ENCODE data around the gene STPG3.

The STPG3 gene

DNA sequence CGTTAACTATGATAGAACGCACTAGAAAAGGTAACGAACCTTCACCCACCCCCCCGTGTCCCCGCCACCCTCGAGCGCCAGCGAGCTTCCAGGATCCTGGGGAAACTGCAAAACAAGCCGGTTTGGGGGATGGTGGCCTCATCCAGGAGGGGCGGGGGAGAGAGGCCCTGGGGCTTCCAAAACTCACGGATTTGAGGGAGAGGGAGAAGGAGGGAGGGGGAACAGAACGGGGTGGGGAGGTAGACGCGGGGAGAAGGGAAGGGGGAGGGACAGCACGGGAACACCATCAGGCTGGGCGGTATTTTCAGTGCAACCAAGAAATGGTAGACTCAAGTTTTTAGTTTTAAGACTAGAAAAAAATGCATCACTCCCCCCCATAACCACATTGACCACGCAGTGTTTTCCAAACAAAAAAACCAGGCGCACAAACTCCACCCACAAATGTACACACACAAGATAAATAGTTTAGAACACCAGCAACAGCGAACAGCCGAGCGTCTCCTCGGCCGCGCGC lies 49.5 kb downstream of the STPG3 start:
- DNase-seq (ENCODE audit: low read depth in 1 of 2, low spot score in 1 of 2) = no peak

DNA sequence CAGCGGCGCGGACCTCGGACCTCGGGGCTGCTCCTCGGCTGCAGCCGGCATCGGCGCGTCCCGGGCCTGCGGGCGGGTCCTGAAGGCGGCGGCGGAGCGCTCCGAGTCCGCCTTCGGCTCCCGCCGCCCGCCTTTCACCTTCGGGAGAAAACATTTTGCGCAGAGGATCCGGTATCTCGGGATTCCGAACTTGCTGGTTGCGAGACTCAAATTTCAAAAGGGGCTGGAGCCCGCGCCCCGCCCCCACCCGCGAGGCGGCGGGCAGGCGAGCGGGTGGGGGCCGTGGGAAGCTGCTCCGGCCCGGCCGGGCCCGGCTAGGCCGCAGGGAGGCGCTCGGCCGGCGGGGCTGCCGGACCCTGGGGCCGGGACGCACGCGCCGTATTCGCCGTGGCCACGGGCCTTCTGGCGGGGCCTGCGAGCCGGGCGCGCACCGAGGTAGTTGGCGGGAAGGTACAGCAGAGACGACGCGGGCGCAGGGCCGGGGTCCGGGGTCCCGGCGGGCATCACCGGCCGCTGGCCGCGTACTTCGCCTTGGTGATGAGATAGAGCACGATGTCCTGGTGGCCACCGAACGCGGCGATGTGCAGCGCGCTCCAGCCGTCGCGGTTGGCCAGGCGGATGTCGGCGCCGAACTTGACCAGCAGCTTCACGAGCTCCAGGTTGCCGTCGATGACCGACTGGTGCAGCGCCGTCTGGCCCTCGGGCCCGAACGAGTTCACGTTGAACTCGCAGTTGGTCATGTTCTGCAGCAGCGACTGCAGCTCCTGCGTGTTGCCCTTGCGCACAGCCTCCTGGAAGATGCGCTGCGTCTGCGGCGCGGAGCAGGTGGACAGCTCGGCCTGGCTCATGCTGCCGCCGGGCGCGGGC lies 50.2 kb downstream of the STPG3 start:
- H3K4me3 ChIP-seq (replicated peaks; ENCODE audit: insufficient read depth, low read length) = peak overlapping the region; percentile 43
- DNase-seq (ENCODE audit: low read depth in 1 of 2, low spot score in 1 of 2) = peak; percentile 36 to 41

More for the DNA sequence above, 49.5 kb downstream of the STPG3 start:
- Histone ChIP-seq H3K27ac (replicated peaks) (no peak overlapping the region), H3K27me3 (ENCODE audit: insufficient read depth, poor library complexity, severe bottlenecking) (peaks cover 25% of the 10 kb centered on the region), H3K4me3 (replicated peaks; ENCODE audit: insufficient read depth, low read length) (peak overlapping the region; percentile 12)
- TF ChIP-seq CTCF (IDR thresholded peaks at IDR 0.05; ENCODE audit: insufficient read depth, low read length) = no peak
- no peak for TF ChIP-seq REST (IDR thresholded peaks at IDR 0.05; ENCODE audit: insufficient replicate concordance, low read depth)
- TF ChIP-seq SPI1 (IDR thresholded peaks at IDR 0.05; ENCODE audit: borderline replicate concordance, low read depth) = no peak
- TF ChIP-seq POLR2AphosphoS5 (IDR thresholded peaks at IDR 0.05; ENCODE audit: low read depth) = no peak
- TF ChIP-seq GABPA (IDR thresholded peaks at IDR 0.05; ENCODE audit: low read depth) = no peak

DNA sequence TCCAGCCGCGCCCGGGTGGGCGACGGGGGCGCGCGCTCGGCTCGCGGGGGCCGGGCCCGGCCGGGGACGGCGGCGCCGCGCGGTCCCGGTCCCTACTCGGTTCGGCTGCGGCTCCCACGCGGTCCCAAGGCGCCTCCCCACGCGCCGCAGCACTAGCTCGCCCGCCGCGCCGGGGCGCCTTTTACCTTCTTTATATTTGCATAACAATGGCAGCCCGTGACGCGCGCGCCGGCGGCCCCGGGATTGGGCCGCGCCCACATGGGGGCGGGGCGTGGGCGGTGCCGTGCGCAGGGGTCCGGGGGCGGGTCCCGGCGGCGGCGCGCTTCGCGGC lies 51.0 kb downstream of the STPG3 start, which contains the start of gene NRARP:
NRARP (minus strand) TSS at position 154 of the 331 bp plus-strand sequence. CDS start 343 bp downstream, outside the sequence.
- Histone ChIP-seq H3K4me3 (replicated peaks; ENCODE audit: insufficient read depth, low read length) (peak within 1 kb of the TSS; percentile 43), H3K27me3 (ENCODE audit: insufficient read depth, poor library complexity, severe bottlenecking) (peaks cover 33% of the 10 kb centered on the region), H3K27ac (replicated peaks) (0 out of 2 replicates have a peak within 1 kb of the TSS, but pooled peaks have one; percentile 30)
- no peak for TF ChIP-seq GABPA (IDR thresholded peaks at IDR 0.05; ENCODE audit: low read depth)
- TF ChIP-seq POLR2AphosphoS5 (IDR thresholded peaks at IDR 0.05; ENCODE audit: low read depth) = no peak
- TF ChIP-seq REST (IDR thresholded peaks at IDR 0.05; ENCODE audit: insufficient replicate concordance, low read depth) = no peak
- TF ChIP-seq SPI1 (IDR thresholded peaks at IDR 0.05; ENCODE audit: borderline replicate concordance, low read depth) = no peak
- no peak for TF ChIP-seq CTCF (IDR thresholded peaks at IDR 0.05; ENCODE audit: insufficient read depth, low read length)
- peak; percentile 57 to 82 for DNase-seq (ENCODE audit: low read depth in 1 of 2, low spot score in 1 of 2)

More for the DNA sequence above, 50.2 kb downstream of the STPG3 start:
- no peak for TF ChIP-seq REST (IDR thresholded peaks at IDR 0.05; ENCODE audit: insufficient replicate concordance, low read depth)
- H3K27me3 ChIP-seq (ENCODE audit: insufficient read depth, poor library complexity, severe bottlenecking) = peaks cover 29% of the 10 kb centered on the region
- 0 out of 2 replicates have a peak overlapping the region, but pooled peaks have one; percentile 30 for H3K27ac ChIP-seq (replicated peaks)
